NCI-H1436 (cell line): ENCODE results near the gene NHLRC2.
"Not testable (repeated sequence)": the region's sequence is repeated elsewhere in the genome, so short reads cannot be mapped to it uniquely, and the experiment has no call there.

Experiments
- DNase-seq: peaks from one replicate; lab custom pipeline; 2025; lab: John Stamatoyannopoulos, UW

Gene NHLRC2

DNA sequence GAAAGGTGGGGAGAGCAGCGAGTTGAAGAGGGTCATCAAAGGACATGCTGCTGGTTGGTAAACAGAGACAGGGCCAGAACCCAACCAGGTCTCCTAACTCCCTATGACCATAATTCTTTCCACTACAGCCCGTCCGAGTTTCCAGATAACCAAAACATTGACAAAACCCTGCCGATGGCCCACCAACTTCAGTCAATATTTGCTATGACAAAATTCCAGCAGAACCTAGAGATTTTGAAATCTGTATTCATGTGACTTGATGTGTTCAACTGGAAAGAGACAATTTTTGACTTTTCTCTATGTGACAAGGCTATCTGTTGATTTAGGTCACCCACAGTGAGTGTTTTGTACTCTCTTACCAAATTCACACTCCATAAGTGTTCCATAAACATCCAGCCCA is 86.7 kb downstream of the NHLRC2 start:
- DNase-seq: no peak

GRCh38 chr10:113943196-113943595 is 88.7 kb downstream of the NHLRC2 start:
- DNase-seq: not testable (repeated sequence)

DNA sequence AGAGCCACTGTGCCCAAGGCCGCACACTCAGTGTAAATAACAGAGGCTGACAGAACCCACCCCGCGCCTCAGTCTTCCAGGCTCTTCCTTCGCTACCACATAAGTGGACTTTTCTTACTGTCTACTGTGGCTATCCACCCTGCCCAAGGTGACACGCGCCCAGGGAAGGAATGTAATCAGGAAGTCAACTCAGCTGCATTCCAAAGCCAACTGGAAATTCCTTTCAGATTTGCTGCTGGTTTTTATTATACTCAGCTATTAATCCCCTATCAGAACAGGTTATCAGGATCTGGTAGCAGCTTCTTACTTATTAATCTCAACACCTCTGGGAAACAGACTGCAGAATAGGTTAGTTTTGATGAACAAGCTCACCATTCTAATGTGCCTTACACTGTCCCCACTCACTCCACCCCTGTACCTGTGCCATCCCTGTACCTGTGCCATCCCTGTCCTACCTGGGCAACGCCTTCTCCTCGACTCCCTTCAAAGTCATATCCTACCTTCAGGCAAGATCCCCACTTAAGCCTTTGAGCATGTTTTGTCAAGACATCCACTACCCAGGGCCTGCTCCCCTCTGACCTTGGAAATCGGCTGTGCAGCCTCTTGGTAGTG is 90.7 kb downstream of the NHLRC2 start:
- no peak for DNase-seq

- DNase-seq: no peak
These were observed 91.2 kb downstream of the NHLRC2 start for GRCh38 chr10:113945687-113946085.

DNA sequence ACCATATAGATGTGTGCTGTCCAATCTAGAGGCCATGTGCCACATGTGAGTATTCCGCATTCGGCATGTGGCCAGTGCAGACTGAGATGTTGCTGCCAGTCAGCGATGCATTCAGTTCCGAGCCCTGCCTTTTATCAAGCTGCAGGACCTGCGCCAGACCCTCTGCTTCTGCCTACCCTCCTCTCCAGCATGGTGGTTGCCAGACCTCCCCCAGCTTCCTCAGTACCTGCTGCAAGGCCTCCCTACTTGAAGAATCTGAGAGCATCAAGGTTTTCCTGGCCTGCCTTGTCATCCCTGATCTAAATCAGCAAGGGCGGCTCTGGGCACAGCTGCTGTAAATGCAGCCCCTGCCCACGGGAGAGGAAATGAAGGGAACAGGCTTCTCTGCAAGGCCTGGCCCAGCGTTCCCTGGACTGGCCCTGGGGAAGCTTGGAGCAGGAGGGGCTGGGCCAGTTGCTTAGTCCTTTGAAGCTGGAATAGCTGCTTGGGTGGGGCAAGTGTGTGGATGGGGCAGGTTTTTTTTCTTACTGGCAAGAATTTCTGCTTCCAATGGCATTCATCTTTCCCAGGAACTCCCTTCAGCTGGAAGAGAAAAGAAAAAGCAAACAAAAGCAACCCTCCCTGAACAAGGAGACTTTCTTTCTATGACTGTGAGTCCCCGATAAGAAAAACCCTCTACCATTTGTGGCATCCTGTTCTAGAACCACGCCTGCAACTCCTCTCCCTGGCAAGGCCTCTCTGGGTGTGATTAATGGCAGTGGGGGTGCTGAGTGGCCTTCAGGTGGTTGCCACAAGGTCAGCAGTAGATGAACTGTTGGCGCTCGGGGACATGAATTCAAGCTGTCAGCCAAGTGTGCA is 93.0 kb downstream of the NHLRC2 start:
- no peak for DNase-seq

DNA sequence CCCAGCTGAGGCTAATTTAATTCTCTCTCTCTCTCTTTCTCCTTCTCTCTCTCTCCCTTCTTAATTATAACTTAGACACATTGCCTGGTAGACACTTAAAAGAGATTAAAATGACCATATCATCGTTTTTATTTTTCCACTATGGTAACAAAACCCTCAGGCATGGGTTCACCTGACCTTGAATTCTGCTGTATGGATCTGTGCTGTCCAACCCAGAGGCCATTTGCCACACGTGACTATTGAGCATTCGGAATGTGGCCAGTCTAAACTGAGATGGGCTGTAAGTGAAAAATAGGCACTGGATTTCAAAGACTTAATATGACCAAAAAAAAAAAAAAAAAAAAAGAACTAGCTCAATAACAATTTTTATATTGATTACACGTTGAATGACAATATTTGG is 93.6 kb downstream of the NHLRC2 start:
- no peak for DNase-seq

GRCh38 chr10:113950268-113950667 is 95.8 kb downstream of the NHLRC2 start:
- DNase-seq: no peak

DNA sequence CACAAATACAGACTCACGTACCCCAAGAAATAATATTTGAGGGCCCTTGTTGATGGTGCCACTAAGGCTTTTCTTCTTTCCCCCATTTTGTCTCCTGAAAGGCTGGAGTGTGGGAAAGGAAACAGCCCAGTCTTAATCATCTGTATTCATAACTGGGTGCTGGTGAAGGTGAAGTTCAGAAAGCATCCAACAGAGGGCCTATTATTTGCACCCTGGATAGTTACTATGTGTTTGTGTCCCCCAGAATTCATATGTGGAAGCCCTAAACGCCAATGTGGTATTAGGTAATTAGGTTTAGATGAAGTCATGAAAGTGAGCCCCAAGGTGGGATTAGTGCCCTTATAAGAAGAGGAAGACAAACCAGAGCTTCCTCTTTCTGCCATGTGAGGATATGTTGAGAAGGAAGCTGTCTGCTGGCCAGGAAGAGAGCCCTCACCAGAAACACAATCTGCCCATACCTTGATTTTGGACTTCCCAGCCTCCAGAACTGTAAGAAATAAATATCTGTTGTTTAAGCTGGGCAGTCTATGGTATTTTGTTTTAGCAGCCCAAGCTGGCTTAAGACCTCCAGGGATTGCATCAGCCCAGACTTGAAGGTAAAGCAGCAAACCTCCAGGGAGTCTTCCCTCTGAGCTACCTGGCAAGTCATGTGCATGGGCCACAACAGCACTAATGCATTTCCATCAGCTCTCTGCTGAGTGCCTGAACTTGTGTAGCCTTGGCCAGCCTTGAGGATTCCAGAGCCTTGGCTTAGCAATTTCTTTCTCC is 99.2 kb downstream of the NHLRC2 start:
- no peak for DNase-seq

GRCh38 chr10:113954409-113954808 is 99.9 kb downstream of the NHLRC2 start:
- no peak for DNase-seq

GRCh38 chr10:113957013-113957412 is 102.6 kb downstream of the NHLRC2 start:
- no peak for DNase-seq

DNA sequence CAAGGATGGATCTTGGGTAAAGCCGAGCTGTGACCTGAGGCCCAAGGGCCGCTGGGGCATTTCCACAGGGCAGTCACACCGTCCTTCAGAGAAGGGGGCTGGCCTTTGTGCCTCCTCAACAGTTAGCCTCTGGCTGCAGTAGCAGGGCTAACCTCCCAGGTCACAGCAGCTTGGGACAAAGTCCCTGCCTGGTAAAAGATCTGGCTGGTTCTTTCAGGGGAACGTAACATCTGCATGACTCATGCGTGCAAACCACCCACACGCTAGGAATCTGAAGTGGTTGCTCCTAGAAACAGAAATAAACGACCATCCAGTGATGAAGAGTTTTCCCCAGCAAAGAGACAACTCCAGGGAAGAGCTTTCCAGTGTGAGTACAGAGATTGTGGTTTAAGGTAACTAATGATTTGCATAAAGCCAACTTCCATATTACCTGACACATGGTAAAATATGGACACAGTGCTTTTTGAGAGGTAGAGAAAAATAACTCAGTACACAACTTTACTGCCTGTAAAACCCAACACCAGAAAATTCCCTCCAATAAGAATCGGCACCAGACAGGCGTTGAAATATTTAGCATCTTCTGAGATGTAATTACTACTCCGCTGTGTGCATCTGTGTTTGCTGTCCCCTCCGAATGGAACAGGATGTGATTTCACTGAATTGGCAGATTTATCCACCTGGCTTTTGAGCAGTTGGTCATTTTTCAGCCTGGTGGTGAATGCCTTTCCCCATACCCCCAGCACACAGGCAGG is 104.3 kb downstream of the NHLRC2 start:
- no peak for DNase-seq

DNA sequence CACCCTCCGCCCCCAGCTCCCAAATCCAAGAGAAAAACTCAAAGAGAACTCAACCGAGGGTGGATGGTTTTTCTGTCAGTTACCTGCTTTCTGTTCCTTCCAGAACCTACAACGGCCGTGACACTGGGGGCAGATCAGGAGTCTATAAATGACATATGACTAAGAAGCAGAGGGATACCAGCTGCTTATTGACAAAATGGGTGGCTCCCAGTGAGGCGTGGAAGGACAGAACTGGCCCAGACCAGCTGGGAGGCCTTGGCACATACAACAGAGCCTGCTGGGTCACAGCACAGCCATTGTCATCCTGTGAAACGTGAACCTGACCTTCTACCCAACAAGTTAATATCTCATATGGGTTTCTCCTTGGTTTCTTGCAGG is 104.9 kb downstream of the NHLRC2 start:
- no peak for DNase-seq

DNA sequence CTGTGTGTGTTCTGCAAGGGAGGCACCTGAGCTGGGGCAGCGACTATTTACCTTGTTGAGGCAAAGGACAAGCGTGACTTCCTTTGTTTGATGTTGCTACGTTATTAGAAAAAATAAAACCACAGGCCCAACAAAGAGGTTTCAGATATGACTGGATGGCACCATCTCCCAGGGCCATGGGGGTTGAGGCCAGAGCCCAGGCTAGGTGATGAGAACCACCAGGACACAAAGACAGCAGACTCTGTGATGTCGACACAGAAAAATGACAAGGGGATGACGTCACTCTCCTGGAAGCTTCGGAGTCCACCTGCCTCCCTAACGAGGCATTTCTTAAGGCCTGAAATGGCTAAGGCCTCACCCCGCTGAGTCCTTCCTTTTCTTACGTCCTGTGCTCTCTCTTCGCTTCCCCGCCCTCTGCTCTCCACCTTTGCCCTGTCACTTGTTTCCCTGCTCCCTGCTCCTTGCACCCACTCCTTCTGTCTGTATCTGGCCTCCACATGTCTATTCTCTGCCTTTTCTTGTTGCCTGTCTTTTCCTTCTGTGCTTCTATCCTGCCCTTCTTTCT is 106.2 kb downstream of the NHLRC2 start:
- no peak for DNase-seq

DNA sequence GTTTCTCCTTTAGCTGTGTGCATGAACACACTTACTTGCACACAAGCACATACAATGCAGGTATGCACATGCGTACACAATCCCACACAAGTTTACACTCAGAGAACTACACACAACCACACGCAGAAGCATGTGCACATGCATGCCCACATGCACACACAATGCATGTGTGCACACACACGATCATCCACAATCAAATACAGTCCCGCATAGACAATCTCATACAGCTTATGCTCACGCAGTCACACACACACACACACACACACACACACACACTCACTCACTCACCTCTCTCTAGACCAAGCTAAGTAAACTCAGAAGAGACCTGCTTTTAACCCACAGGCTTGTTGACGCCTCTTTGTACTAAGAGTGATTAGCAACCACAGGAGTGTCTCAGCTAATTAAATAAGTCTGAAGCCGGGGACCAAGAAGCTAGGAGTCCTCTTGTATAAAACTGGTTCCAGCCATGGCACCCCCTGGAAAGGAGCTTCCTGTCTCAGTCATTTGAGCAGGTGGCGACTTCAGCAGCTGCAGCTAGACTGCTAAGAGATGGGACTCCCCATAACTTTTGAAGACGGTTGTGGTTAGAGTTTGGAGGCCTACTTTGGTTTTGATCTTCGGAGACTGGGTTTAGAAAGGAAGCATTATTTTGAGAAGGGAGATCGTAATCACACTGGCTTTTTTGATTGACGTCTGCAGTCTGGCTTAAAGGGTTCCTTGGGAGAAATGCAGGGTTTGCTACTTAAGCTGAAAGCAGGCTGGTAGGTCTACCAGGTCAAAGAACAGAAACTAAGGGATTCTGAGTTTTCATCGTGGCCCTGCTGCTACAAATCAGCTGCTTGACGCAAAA is 106.9 kb downstream of the NHLRC2 start:
- DNase-seq: no peak

DNA sequence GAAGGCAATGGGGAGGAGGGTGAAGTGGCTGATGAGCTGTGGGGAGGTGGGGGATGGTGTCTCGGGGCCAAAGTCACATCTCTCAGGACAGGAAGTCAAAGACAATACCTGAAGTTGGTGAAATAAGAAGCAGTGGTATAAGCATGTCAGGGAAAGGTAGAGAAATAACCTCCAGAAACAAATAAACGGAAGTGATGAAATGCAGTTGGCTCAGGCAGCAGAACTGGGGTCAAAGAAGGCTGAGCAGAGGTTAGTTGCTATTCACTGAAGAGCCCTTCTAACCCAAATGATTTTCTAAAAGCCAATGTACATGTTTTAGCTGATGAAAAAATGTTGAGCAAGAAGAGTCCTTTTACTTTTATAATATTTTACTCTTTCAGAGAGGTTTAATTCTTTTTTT is 110.6 kb downstream of the NHLRC2 start:
- no peak for DNase-seq

DNA sequence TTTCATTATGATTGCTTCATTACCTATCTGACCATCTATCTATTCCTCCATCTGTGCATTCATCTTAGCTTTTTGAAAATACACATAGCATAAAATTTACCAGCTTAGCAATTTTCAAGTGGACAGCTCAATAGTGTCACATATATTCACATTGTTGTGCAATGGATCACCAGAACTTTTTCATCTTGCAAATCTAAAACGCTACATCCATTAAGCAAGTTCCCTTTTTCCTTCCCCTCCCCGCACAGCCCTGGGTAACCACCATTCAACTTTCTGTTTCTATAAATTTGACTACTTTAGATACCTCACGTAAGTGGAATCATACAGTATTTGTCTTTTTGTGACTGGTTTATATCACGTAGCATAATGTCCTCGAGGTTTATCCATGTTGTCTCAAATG is 111.2 kb downstream of the NHLRC2 start:
- no peak for DNase-seq
